Activated T-helper 1 cell treated with anti-CD3 and anti-CD28 coated beads, Interleukin-2, amount 50 U/mL, for 16 hours (primary cell): ENCODE data around the gene COL27A1.

ENCODE experiments used
- DNase-seq, 2 donors: peaks; one replicate each; pipeline ENCODE4 v3.0.0-alpha.2; 2020; ENCODE audit warnings: low read depth in 1 of 2, low spot score in 1 of 2

Gene COL27A1

GRCh38 chr9:114166103-114166470 lies 10.8 kb downstream of the COL27A1 start:
- no peak for DNase-seq

- DNase-seq: no peak
Measured at GRCh38 chr9:114166614-114167572, 11.6 kb downstream of the COL27A1 start.

DNA sequence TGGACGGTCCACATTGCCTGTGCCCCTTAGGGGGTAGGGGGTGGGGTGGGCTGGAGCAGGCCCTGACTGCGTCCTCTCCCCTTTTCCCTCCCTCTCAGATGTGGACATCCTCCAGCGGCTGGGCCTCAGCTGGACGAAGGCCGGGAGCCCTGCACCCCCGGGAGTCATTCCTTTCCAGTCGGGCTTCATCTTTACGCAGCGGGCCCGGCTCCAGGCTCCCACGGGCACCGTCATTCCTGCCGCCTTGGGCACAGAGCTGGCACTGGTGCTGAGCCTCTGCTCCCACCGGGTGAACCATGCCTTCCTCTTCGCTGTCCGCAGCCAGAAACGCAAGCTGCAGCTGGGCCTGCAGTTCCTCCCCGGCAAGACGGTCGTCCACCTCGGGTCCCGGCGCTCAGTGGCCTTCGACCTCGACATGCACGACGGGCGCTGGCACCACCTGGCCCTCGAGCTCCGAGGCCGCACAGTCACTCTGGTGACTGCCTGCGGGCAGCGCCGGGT lies 12.3 kb downstream of the COL27A1 start:
- DNase-seq: no peak

GRCh38 chr9:114168281-114169028 lies 13.1 kb downstream of the COL27A1 start:
- DNase-seq: no peak

DNA sequence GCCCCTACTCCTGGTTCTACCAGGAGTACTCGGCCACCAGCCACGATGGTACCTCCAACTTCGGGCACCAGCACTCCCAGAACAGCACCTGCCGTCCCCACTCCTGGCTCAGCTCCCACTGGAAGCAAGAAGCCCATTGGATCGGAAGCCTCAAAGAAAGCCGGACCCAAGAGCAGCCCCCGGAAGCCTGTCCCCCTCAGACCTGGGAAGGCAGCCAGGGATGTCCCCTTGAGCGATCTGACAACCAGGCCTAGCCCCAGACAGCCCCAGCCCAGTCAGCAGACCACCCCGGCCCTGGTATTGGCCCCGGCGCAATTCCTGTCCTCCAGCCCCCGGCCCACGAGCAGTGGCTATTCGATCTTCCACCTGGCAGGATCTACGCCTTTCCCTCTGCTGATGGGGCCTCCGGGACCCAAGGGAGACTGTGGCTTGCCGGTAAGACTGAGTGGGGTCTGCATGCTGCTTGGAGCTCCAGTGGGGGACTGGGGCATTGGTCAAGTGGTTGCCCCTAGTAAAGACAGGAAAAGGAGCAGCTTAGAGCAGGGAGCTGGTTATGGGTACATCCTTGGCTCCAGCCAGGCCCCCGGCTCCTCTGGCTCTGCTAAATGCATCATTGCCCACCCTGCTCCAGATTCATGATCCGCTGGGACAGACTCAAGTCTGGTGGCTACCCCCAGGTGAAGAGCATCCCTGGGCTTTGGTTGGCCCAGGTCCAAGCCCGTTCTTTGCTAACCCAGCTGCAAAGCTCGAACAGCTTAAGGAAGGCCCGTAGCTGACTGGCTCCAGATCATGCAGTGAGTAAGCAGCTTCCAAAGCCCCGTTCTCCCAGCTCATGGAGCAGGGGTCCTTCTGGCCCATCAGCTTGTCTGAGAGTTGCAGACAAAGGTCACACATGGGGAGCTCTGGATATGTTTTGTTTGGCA lies 14.0 kb downstream of the COL27A1 start:
- no peak for DNase-seq

DNA sequence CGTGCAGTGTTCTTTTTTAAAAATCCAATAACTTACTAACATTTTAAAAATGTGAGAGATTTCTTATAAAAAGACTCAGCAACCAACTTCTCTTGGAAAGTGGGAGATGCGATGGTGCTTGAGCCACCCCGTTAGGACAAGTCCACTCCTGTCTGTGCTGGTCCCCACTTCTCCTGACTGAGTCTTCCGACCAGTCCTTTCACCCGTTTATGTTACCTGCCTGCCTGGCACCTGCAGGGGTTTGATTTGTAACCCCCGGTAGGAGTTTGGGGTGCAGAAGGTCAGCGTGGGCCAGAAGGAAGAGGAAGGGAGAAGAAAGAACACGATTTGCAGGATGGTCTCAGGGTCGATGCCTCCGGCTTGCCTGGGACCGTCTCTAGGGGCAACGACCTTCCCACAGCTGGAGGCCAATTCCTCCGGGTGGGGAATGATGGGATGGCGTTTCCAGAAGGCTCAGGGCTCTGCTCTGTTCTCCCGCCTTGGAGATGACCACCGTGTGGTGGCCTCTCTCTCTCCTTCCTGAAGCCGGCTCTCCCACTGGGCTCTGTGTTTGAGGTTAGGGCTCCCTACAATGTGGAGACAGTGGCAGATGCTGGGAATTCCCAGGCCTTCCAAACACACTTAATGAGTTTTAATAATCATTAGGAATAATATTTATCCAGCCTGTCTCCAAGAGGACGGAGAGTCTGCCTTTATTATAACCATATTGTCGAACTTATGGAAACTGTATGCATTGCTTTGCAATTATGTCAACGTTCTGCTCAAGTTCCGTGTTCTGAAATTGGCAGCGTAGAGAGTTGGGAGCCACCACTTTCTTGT lies 14.8 kb downstream of the COL27A1 start:
- DNase-seq: no peak

GRCh38 chr9:114170771-114171461 lies 15.6 kb downstream of the COL27A1 start:
- DNase-seq: no peak

- no peak for DNase-seq
Measured at GRCh38 chr9:114171500-114171899, 16.2 kb downstream of the COL27A1 start.

DNA sequence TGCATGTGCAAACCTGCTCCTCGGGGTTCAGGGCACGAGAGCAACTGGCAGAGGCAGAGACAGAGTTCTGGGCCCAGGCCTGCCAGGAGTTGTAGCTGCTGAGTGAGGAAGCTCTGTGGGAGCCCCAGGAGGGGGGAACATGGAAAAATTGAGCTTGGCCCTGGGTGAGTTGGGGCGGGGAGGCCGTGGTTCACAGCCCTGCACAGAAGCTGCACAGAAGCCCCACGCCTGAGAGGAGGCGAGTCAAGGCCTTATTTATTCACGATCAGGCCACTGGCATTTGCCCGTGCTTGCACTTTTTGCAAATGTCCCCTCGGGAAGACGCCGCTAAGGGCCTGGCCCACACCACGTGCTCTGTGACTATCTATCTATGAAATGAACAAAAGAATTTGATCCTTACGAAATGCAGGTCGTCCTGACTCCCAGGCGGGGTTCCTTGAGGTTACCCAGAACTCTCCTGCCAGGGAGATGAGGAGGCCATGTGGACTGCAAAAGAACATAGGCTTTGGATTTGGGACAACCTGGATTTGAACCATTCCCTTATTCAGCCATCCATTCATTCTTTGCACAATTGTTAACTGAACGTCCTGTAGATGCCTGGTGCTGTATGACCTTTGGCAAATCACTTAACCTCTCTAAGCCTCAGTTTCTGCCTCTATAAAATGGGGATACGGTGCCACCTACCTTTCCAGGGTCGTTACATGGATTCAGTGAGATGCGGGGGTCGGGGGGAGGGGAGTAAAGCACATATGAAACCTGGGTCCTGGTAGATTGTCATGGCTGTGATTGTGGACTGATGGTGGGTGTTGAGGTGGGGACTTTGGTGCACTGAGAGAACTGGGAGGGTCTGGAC lies 17.9 kb downstream of the COL27A1 start:
- no peak for DNase-seq

DNA sequence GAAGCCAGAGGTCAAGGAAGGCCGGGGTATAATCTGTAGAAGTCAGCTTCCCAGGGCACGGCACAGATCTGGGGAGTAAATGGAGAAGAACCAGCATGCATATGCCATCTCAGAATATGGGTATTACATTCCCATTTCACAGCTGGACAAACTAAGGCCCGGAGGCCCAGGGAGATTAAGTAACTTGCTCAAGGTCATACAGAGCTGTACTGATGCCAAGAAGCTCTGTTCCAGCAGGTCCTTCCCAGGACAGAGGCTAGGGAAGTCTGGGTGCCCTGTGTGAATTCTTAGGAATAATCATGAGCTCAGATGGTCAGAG lies 19.2 kb downstream of the COL27A1 start:
- no peak for DNase-seq

DNA sequence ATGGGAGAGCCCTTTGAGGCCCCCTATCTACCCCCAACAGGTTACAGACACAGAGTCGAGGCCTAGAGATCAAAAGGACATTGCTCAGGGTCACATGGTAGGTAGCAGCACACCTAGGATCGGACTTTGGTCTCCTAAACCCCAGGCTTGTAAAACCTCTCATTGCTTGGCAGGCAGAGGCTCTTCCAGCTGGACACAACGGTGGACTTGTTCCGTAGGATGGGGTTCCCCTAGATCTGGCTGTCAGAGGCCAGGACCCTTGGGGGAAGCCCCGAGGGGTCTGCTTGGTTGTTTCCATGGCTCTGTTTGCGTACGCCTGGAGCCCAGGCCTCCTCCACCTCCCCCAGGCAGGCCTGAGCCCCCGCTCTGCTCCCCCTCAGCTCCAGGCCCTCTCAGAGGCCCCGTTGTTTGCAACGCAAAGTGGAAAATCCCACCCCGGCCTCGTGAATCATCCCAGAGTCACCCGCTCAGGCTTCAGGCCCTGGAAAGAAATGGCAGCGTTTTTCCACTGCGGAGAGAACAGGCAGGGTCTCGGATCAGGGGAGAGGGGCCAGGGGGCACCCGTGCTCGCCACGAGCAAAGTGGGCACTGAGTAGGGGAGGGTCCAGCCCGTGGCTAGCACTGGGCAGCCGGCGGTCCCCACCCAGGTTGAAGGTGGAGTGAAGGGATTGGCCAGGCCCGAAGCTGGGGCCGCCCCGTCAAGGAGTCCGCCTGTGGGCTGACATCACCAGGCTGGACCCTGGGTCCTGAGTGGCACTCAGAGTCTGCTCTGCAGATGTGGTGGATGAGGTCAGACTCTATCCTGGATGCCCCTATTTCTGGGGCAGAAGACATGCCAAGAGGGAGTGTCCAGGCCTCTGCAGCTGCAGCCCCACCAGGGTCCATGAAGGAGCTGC lies 19.8 kb downstream of the COL27A1 start:
- no peak for DNase-seq

DNA sequence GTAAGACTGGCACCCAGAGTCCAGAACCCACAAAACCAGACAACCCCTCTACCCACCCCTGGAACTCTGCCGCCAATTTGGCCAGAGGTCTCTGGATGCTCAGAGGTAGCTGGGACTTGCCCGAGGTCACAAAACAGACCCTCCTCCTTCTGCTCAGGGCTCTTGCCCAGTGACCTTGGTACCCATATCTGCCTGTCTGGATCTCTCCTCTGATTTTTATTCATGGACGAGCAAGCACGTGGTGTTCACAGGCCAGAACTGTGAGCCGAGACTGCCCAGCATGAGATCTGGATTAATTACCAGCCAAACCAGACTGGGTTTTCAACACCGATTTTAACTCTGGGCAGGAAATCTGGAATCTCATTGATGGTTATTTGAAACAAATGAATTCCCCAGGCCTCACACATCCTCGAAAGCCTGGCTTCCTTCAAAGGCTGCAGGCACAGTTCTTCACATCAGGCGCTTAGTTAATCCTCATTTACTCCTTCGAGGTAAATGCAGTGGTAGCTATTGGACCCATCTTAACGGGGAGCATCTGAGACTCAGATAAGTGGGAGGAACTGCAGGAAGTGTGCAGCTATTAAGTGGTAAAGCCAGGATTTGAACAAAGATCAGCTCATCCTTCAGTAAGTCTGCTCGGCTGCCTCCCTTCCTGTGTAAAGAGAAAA lies 21.4 kb downstream of the COL27A1 start:
- DNase-seq: no peak

DNA sequence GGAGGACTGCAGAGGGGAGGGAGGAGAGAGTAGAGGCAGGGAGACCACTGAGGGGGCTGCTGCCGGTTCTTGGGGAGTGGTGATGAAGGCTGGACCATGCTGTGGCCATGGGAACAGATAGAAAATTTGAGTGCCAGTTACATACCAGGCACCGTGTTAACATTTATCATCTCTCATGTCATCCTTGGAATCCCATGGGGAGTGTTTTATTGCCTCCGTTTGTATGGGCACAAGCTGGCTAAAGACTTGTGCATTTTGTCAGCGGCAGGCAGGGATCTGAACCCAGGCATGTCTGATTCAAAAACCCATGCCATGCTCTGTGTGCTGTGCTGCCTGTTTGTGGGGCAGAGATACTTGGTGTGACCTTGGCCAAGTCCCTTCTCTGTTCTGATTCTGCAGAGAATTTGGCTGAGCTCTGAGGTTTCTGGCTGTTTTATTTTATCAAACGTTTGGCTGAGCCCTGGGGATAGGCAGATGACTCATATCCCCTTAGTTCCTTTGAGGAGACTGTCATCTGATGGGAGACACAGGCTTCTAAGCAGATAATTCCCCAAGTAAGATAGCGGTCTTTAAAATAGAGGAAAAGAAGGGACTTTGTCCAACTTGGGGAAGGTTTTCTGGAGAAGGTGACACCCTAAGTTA lies 22.2 kb downstream of the COL27A1 start:
- no peak for DNase-seq

- no peak for DNase-seq
Measured at GRCh38 chr9:114178076-114178475, 22.7 kb downstream of the COL27A1 start.

- DNase-seq: no peak
Measured at GRCh38 chr9:114178756-114179450, 23.6 kb downstream of the COL27A1 start.

DNA sequence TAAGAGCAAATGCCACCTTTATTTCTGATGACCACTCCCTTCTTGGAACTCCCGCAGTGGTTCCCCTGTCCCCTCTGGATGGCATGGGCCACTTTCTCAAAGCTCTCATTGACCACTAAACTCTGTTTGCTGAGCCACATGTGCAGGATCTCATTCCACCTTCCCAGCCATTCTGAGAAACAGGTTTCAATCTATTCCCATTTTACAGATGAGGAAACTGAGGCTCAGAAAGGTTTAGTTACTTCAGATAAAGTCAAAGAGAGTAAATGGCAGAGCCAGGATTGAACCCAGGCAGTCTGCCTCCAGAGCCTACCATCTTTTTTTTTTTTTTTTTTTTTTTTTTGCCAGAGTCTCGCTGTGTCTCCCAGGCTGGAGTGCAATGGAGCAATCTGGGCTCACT lies 24.2 kb downstream of the COL27A1 start:
- DNase-seq: no peak
